Measurements from ENCODE around the gene FMNL2. TPM values are rescaled to one million over a fixed set of nuclear protein-coding genes. Genes with fewer than 3 reads are reported as not detected.

FMNL2 gene
- polyA plus RNA-seq, 3 donors: 0.28 to 3.2 (median 0.71) TPM

GRCh38 chr2:152635635-152636298, 300.8 kb downstream of the FMNL2 start:
- Histone ChIP-seq H3K4me2 (replicated peaks; ENCODE audit: extremely low read depth, low read length, poor library complexity, severe bottlenecking) (no peak overlapping the region), H3K4me3 (replicated peaks in 1 of 3; ENCODE audit: low read depth in 2 of 3, low read length in 3 of 3) (no peak overlapping the region), H3K9ac (ENCODE audit: insufficient read depth, low read length, poor library complexity, severe bottlenecking) (no peak overlapping the region), H3K79me2 (ENCODE audit: insufficient read depth, low read length) (no peaks in the 10 kb centered on the region), H3K4me1 (ENCODE audit: control insufficient read depth in 1 of 2, insufficient read depth in 2 of 2, low read length in 2 of 2) (peaks cover 3 to 9% of the 10 kb centered on the region in 2 donors), H3K27ac (ENCODE audit: low read depth in 1 of 2, low read length in 2 of 2) (no peak overlapping the region), H3K9me3 (replicated peaks in 1 of 2; ENCODE audit: control insufficient read depth in 1 of 2, insufficient read depth in 1 of 2, low read length in 2 of 2) (no peaks in the 10 kb centered on the region), H2AFZ (ENCODE audit: insufficient read depth, low read depth, low read length, poor library complexity, severe bottlenecking) (no peak overlapping the region), H4K20me1 (ENCODE audit: insufficient read depth, low read length) (no peaks in the 10 kb centered on the region), H3K36me3 (replicated peaks in 1 of 2; ENCODE audit: control insufficient read depth in 1 of 2, insufficient read depth in 2 of 2, low read length in 2 of 2) (no peaks in the 10 kb centered on the region), H3K27me3 (ENCODE audit: control insufficient read depth in 2 of 2, insufficient read depth in 2 of 2, low read length in 2 of 2) (no peaks in the 10 kb centered on the region)
- H3K27ac Mint-ChIP-seq: no peak overlapping the region
- intact Hi-C loops (cut with micrococcal nuclease): loop anchor here (5.0 to 10.0 kb wide), 4 partner anchors 301 to 601 kb away; partner anchors contain the start of genes STAM2 (in 2 of the 2) and FMNL2 (in 1 of the 2)
- no peak overlapping the region for H3K4me3 Mint-ChIP-seq
- DNase-seq: peak; percentile 30 to 64 (median 57)
- peaks cover 2% of the 10 kb centered on the region in 3 donors for H3K27me3 Mint-ChIP-seq (ENCODE audit: low read depth in 3 of 3)
- no peaks in the 10 kb centered on the region for H3K36me3 Mint-ChIP-seq
- 0% methylated on average over 1 of the region's 5 CpGs for WGBS (ENCODE audit: insufficient coverage)
- H3K4me1 Mint-ChIP-seq: peaks cover 7% of the 10 kb centered on the region
- H3K9me3 Mint-ChIP-seq: no peaks in the 10 kb centered on the region
- TF ChIP-seq CTCF (IDR thresholded peaks at IDR 0.05): peak; percentile 95

GRCh38 chr2:152637251-152637650, 302.3 kb downstream of the FMNL2 start:
- TF ChIP-seq CTCF (IDR thresholded peaks at IDR 0.05): no peak
- Mint-ChIP-seq H3K36me3 (no peaks in the 10 kb centered on the region), H3K4me1 (peaks cover 7% of the 10 kb centered on the region), H3K27me3 (ENCODE audit: low read depth in 3 of 3) (peaks cover 2% of the 10 kb centered on the region in 3 donors), H3K9me3 (no peaks in the 10 kb centered on the region), H3K27ac (no peak overlapping the region), H3K4me3 (no peak overlapping the region)
- Histone ChIP-seq H4K20me1 (ENCODE audit: insufficient read depth, low read length) (no peaks in the 10 kb centered on the region), H3K9ac (ENCODE audit: insufficient read depth, low read length, poor library complexity, severe bottlenecking) (no peak overlapping the region), H3K27me3 (ENCODE audit: control insufficient read depth in 2 of 2, insufficient read depth in 2 of 2, low read length in 2 of 2) (no peaks in the 10 kb centered on the region), H3K9me3 (replicated peaks in 1 of 2; ENCODE audit: control insufficient read depth in 1 of 2, insufficient read depth in 1 of 2, low read length in 2 of 2) (no peaks in the 10 kb centered on the region), H2AFZ (ENCODE audit: insufficient read depth, low read depth, low read length, poor library complexity, severe bottlenecking) (no peak overlapping the region), H3K36me3 (replicated peaks in 1 of 2; ENCODE audit: control insufficient read depth in 1 of 2, insufficient read depth in 2 of 2, low read length in 2 of 2) (no peaks in the 10 kb centered on the region), H3K4me1 (ENCODE audit: control insufficient read depth in 1 of 2, insufficient read depth in 2 of 2, low read length in 2 of 2) (peaks cover 3 to 9% of the 10 kb centered on the region in 2 donors), H3K27ac (ENCODE audit: low read depth in 1 of 2, low read length in 2 of 2) (no peak overlapping the region), H3K79me2 (ENCODE audit: insufficient read depth, low read length) (no peaks in the 10 kb centered on the region), H3K4me3 (replicated peaks in 1 of 3; ENCODE audit: low read depth in 2 of 3, low read length in 3 of 3) (no peak overlapping the region), H3K4me2 (replicated peaks; ENCODE audit: extremely low read depth, low read length, poor library complexity, severe bottlenecking) (no peak overlapping the region)
- no peak for DNase-seq
- 100% methylated on average over 1 of the region's 7 CpGs for WGBS (ENCODE audit: insufficient coverage)
- intact Hi-C loops (cut with micrococcal nuclease): loop anchor here (5.0 to 10.0 kb wide), 4 partner anchors 302 to 602 kb away; partner anchors contain the start of genes STAM2 (in 2 of the 2) and FMNL2 (in 1 of the 2)
